H1 (cell line): Measurements from ENCODE around the gene MSH5. TPM values are rescaled to one million over a fixed set of nuclear protein-coding genes. Genes with fewer than 3 reads are reported as not detected.
A peak's percentile ranks its signal among the peaks of the same experiment; 100 is the strongest.

Experiments
- BACH1 ChIP-seq: IDR thresholded peaks from 2 replicates; pipeline ENCODE4 v1.6.1; 2012; ENCODE audit warnings: low read length, improper control_type of control experiment
- CBX5 ChIP-seq: fragments of 300-800, 300-1000 bp; sonication (generic); IDR thresholded peaks from 2 replicates; pipeline ENCODE4 v1.7.1; 2016; ENCODE audit warnings: antibody characterized with exemption, low read length, low read depth
- CHD2 ChIP-seq: IDR thresholded peaks from 2 replicates; pipeline ENCODE4 v1.6.1; 2012; ENCODE audit warnings: low read length, improper control_type of control experiment
- CREB1 ChIP-seq: IDR thresholded peaks from 2 replicates; pipeline ENCODE4 v1.6.1; 2012; ENCODE audit warnings: inconsistent platforms
- EZH2 ChIP-seq: fragments of 200-600 bp; sonication (generic); IDR thresholded peaks from 2 replicates; pipeline ENCODE4 v1.7.1; 2012; ENCODE audit warnings: low read depth, mild to moderate bottlenecking, moderate library complexity, low read length, inconsistent platforms; ENCODE audit not compliant: severe bottlenecking
- FOSL1 ChIP-seq: IDR thresholded peaks from 2 replicates; pipeline ENCODE4 v1.6.1; 2011; ENCODE audit warnings: mild to moderate bottlenecking, low read depth, low read length, moderate library complexity; ENCODE audit not compliant: insufficient read depth
- GABPA ChIP-seq: IDR thresholded peaks from 2 replicates; pipeline ENCODE4 v1.6.1; 2011; ENCODE audit warnings: mild to moderate bottlenecking, low read length, moderate library complexity, borderline replicate concordance; ENCODE audit not compliant: insufficient read depth
- PHF8 ChIP-seq: fragments of 200-600 bp; sonication (generic); conservative IDR thresholded peaks from 2 replicates; pipeline ENCODE4 v1.7.1; 2012; ENCODE audit warnings: low read depth, mild to moderate bottlenecking, inconsistent platforms, low read length, moderate library complexity
- POLR2A ChIP-seq, 2 experiments: IDR thresholded peaks; 1 replicate in 1 of 2; 2 replicates in 1 of 2; pipeline ENCODE4 v1.6.1; 2011; ENCODE audit warnings: low read depth in 2 of 2, low read length in 2 of 2, mild to moderate bottlenecking in 2 of 2; ENCODE audit errors: control extremely low read depth in 1 of 2
- RAD21 ChIP-seq, 2 experiments: IDR thresholded peaks in 1 of 2; conservative IDR thresholded peaks in 1 of 2; 2 replicates each; pipeline ENCODE4 v1.6.1; 2011; ENCODE audit warnings: low read depth in 2 of 2, low read length in 2 of 2, improper control_type of control experiment in 1 of 2, inconsistent platforms in 1 of 2, mild to moderate bottlenecking in 1 of 2, moderate library complexity in 1 of 2
- RBBP5 ChIP-seq: IDR thresholded peaks from 2 replicates; pipeline ENCODE4 v1.7.1; 2012; ENCODE audit warnings: low read depth, mild to moderate bottlenecking, inconsistent platforms, low read length, moderate library complexity, borderline replicate concordance
- RFX5 ChIP-seq: IDR thresholded peaks from 2 replicates; pipeline ENCODE4 v1.6.1; 2011; ENCODE audit warnings: low read depth, low read length, improper control_type of control experiment, borderline replicate concordance
- SIN3A ChIP-seq, 2 experiments: IDR thresholded peaks in 1 of 2; conservative IDR thresholded peaks in 1 of 2; 2 replicates each; pipeline ENCODE4 v1.6.1; 2011 to 2012; ENCODE audit warnings: low read length in 2 of 2, improper control_type of control experiment in 1 of 2, low read depth in 1 of 2, mild to moderate bottlenecking in 1 of 2
- SP4 ChIP-seq: IDR thresholded peaks from 2 replicates; pipeline ENCODE4 v1.6.1; 2012; ENCODE audit warnings: low read length, inconsistent platforms
- SRF ChIP-seq: IDR thresholded peaks from 2 replicates; pipeline ENCODE4 v1.6.1; 2011; ENCODE audit warnings: mild to moderate bottlenecking, low read depth, low read length, moderate library complexity
- TAF1 ChIP-seq: IDR thresholded peaks from 2 replicates; pipeline ENCODE4 v1.6.1; 2011; ENCODE audit warnings: mild to moderate bottlenecking, low read depth, low read length
- TAF7 ChIP-seq: optimal IDR thresholded peaks from 2 replicates; pipeline ENCODE3; 2011; ENCODE audit warnings: low read depth, mild to moderate bottlenecking, inconsistent platforms, low read length, moderate library complexity, borderline replicate concordance
- TBP ChIP-seq: IDR thresholded peaks from 2 replicates; pipeline ENCODE4 v1.6.1; 2011; ENCODE audit warnings: low read depth, low read length, improper control_type of control experiment
- YY1 ChIP-seq: IDR thresholded peaks from 2 replicates; pipeline ENCODE4 v1.6.1; 2011; ENCODE audit warnings: low read depth, mild to moderate bottlenecking, low read length
- polyA plus RNA-seq, 7 experiments: library from polyadenylated mRNA; depleted of rRNA in 3 of 7; stranded (reverse) in 5 of 7; unstranded in 2 of 7; fragments of >200 nt in 5 of 7; fragments of 200-250 nt in 2 of 7; gene quantifications; 1 replicate in 5 of 7; 2 replicates in 1 of 7; 4 replicates in 1 of 7; pipeline versions ENCODE4 v1.2.1 to v1.2.3, GENCODE V29; 2011 to 2013; ENCODE audit warnings: missing spikeins in 2 of 7, mixed read lengths in 2 of 7
- total RNA-seq: library from RNA; stranded (reverse); fragmentation: NEBNext Ultra II Directional; extraction: Animal tissue kit (Norgen Biotek cat#: 25700); gene quantifications from 2 replicates; pipeline ENCODE4 v1.2.1, GENCODE V29; 2021
- TF ChIP-seq, protein P1 (sequence below): IDR thresholded peaks from 2 replicates; pipeline ENCODE4 v1.6.1; 2012; ENCODE audit warnings: inconsistent platforms
- TF ChIP-seq, protein P2 (sequence below): IDR thresholded peaks from 2 replicates; pipeline ENCODE4 v1.6.1; 2012; ENCODE audit warnings: low read length, inconsistent platforms

Gene MSH5
- total and polyA plus RNA-seq, 2 of the 8 experiments (the other 6 are each of a cell fraction or from before 2014, with no cell fraction given) = 25.3 to 26.5 TPM

DNA sequence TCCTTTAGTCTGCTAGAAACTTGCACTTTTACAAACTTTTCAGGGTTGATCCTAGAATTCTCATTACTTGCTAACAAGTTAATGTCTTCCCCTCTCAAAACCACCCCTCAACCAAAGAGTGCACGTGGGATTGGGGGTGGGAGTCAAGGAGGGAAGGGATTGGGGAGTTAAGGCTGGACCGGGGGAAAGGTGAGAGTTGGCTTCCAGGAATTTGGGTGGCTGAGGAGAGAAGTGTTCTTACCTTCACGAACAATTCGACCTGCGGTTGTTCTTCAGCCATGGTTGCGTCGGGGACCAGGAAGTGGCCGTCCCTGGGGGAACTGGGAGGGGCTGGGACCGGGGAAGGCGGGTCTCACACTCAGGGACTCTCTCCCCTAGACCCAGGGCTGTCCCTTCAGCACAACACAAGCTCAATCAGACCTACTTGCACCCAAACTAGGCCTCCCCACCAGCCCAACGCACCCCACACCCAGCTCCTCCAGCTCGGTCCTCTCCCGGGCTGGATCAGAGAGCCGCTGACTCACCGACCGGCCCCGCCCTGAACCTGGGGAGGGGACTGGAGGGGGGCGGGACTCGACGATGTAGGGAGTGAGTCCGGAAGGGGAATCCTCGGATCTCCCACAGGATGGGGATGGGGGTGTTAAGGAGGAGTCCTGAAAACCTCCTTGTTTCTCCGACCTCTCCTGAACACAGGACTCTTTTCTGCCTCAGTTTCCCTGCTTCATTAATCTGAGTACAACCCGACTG lies 3.6 kb upstream of the MSH5 start, which contains the start of gene CLIC1 (continued):
- TF ChIP-seq RBBP5 (0 out of 2 replicates have a peak, but pooled peaks have one; percentile 11), PHF8 (peak; percentile 57), BACH1 (no peak), TAF7 (no peak), POLR2A (IDR thresholded peaks at IDR 0.05; ENCODE audit: control extremely low read depth in 1 of 2, low read depth in 2 of 2, low read length in 2 of 2) (peak in 1 of 2 experiments; percentile 78; a peak in 2 of 3 replicates), GABPA (no peak), SRF (no peak), RAD21 (IDR thresholded peaks at IDR 0.05 in 1 of 2, conservative IDR thresholded peaks at IDR 0.05 in 1 of 2; ENCODE audit: low read depth in 2 of 2, low read length in 2 of 2) (no peak), YY1 (no peak), TBP (0 out of 2 replicates have a peak, but pooled peaks have one; percentile 33), FOSL1 (no peak), CBX5 (no peak), SIN3A (conservative IDR thresholded peaks at IDR 0.05 in 1 of 2, IDR thresholded peaks at IDR 0.05 in 1 of 2; ENCODE audit: low read depth in 1 of 2, low read length in 2 of 2) (peak; percentile 5 to 22; a peak in 1 of 4 replicates), RFX5 (no peak), CREB1 (no peak), CHD2 (no peak), EZH2 (no peak), TAF1 (peak; percentile 51), SP4 (no peak)
- TF ChIP-seq, protein P1, sequence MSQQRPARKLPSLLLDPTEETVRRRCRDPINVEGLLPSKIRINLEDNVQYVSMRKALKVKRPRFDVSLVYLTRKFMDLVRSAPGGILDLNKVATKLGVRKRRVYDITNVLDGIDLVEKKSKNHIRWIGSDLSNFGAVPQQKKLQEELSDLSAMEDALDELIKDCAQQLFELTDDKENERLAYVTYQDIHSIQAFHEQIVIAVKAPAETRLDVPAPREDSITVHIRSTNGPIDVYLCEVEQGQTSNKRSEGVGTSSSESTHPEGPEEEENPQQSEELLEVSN = no peak; the same call in 1 of the 2 replicates
- TF ChIP-seq, protein P2, sequence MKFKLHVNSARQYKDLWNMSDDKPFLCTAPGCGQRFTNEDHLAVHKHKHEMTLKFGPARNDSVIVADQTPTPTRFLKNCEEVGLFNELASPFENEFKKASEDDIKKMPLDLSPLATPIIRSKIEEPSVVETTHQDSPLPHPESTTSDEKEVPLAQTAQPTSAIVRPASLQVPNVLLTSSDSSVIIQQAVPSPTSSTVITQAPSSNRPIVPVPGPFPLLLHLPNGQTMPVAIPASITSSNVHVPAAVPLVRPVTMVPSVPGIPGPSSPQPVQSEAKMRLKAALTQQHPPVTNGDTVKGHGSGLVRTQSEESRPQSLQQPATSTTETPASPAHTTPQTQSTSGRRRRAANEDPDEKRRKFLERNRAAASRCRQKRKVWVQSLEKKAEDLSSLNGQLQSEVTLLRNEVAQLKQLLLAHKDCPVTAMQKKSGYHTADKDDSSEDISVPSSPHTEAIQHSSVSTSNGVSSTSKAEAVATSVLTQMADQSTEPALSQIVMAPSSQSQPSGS = no peak
